HG02840 (cell line): ENCODE results near the gene NXN.
"Not testable (repeated sequence)": the region's sequence is repeated elsewhere in the genome, so short reads cannot be mapped to it uniquely, and the experiment has no call there.

Experiments used
- ATAC-seq: cut with Tn5 transposase; IDR thresholded peaks from one replicate; pipeline ENCODE4 v1.9.1; 2021; ENCODE audit warnings: mild to moderate bottlenecking, moderate library complexity, moderate number of reproducible peaks; ENCODE audit not compliant: unreplicated experiment, low FRiP score

NXN gene

DNA sequence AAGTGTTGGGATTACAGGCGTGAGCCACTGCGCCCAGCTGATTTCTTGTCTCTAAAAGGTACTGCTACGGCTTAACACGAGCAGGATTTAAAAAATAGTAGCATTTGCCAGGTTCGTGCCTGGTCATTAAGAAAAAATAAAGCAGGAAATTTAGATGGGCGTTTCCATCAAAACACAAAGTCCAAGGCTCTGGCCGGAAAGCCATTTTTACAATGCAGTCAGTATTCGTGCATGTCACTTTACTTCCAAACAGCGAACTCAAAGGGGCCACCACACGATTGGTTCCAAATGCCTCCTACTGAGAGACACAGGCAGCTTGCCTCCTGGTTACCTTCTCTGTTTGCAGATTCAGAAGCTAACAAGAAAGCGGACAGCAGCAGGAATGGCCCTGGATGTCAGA is 131.2 kb downstream of the NXN start:
- ATAC-seq = no peak

DNA sequence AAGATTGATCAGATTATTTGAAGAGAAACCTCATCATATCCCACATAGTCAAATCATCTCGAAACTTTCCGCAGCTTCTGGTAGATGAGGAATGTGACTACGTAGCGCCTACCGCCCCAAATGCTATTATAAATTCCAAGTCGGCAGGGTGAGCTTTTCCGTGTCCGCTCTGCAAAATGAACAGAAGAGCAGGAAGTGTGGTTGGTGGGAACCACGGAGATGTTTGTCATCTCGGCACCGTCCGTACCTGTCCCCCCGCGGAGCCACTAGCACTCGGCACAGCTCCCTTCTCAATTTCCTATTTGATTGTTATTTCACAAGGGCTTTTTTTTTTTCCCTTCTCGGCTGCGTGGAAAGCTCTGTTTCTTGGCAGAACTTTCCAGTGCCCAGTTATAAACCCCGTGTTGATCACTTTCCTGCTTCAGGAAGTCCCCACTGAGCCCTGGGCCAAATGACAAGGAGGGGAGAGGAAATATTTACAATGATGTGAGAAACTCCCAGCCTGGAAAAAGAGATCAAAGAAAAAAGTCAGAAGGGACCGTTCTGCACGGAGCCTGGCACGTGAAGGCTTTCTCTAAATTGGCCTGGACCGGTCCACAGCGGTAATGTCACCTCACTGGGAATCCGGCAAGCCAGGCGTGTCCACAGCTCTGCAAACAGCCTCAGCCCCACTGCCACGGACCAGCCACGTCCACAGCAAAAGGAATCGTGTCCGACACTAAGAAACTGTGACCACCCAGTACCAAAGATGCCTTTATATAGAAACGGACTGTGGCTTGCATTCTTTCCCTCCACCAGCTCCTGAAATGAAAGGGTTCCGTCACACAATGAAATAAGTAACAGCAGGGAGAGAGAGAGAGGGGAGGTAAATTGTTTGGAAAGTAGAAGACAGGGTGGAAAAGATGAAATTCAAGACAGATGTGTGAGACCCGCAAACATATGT is 132.4 kb downstream of the NXN start:
- ATAC-seq = no peak

DNA sequence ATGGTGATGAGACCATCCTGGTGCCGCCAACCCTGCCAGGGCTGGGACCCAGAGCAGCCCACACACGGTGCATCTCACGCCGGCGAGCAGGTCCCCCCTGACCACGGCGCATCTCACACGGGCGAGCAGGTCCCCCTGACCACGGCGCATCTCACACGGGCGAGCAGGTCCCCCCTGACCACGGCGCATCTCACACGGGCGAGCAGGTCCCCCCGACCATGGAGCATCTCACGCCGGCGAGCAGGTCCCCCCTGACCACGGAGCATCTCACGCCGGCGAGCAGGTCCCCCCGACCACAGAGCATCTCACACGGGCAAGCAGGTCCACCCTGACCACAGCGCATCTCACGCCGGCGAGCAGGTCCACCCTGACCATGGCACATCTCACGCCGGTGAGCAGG is 138.3 kb downstream of the NXN start:
- no peak for ATAC-seq

DNA sequence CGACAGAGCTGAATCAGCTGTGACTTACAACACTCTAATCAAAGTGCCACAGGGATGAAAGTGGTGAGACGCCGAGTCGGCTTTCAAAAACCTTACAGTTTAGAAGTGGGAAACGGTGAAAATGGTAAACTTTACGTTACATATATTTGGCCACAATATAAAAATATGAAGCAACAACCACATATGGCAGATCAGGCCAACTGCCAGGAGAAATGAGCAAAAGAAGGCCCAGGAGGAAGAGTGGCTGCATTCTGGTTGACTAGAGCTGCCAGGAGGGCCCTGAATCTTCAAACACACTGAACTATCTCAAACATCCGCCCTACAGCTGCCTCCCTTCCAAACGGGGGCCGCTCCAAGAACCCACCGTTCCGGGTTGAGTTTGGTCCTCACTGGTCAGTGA is 141.1 kb downstream of the NXN start:
- no peak for ATAC-seq

- no peak for ATAC-seq
Observed at GRCh38 chr17:836151-836550, 143.4 kb downstream of the NXN start.

GRCh38 chr17:835721-836120 is 143.9 kb downstream of the NXN start:
- ATAC-seq = not testable (repeated sequence)

GRCh38 chr17:835263-835662 is 144.3 kb downstream of the NXN start:
- ATAC-seq = no peak

- ATAC-seq = no peak
Observed at GRCh38 chr17:834136-834535, 145.4 kb downstream of the NXN start.

DNA sequence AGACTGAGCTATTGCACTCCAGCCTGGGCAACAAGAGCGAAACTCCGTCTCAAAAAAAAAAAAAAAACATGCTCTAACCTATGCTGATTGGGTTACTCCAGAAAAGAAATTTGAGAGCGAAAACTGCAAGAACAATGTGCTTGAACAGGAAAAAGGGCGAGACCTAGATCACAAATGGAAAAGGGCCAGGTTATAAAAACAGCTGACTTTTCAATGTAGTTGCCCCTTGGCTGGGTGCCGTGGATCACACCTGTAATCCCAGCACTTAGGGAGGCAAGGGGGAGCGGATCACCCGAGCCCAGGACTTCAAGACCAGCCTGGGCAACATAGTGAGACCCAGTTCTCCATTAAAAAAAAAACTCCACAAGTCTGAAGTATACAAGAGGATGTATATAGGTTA is 148.6 kb downstream of the NXN start:
- no peak for ATAC-seq

- ATAC-seq = no peak
Observed at GRCh38 chr17:830381-830780, 149.2 kb downstream of the NXN start.

GRCh38 chr17:829614-830013 is 150.0 kb downstream of the NXN start:
- ATAC-seq = not testable (repeated sequence)

DNA sequence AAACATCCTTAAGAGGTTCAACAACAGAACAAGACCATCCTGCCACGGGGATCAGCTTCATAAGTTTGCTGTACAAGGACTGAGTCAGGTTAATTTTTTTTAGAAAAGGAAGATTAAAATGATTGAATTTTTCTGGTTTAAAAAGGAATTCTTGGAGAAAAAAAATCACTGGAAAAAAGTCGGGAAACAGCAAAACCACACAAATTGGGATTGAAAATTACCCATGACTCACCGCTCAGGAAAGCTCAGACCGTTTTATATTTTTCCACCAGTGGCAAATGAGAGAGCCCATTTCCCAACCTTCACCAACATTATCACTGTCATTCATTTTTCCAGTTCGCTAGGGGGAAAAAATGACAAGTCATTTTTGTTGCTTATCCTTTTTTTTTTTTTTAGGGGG is 150.8 kb downstream of the NXN start:
- ATAC-seq = no peak

- ATAC-seq = no peak
Observed at GRCh38 chr17:826778-827177, 152.8 kb downstream of the NXN start.

DNA sequence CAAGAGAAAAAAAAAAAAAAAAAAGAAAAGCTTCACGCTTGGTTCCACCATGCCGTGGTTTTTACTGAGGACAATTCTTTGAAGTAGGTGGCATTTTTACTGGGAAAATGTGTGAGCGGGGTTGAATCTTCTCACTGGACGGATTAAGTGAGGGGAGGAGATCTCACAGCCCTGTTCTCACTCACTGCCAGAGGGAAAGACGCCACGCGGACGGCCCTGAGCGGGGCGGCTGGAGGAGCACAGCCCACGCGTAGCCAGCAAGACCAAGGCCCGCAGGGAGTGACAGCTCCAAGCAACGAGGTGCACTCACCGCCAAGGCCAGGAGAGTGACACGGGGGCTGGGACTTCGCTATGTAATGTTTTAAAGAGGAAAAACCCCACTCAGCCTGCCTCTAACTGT is 154.4 kb downstream of the NXN start:
- no peak for ATAC-seq

GRCh38 chr17:824378-824777 is 155.2 kb downstream of the NXN start:
- no peak for ATAC-seq

DNA sequence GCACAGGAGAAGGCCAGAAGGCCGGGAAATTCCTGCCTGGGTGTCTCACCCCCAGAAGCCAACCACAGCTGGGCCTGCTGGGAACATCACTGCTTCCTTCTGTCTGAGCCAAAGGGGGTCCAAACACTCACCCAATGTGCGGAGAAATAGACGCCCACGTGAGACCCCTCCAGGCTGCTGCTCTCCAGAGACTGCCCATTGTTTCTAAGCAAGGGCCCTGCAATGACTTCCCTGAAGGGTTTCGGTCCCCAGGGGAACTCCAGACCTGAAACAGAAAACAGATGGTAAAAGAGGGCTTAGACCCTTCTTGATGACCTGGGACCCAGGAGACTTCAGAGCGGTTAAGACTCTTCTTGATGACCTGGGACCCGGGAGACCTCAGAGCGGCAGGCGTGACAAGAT is 156.1 kb downstream of the NXN start:
- no peak for ATAC-seq

- no peak for ATAC-seq
Observed at GRCh38 chr17:819251-819650, 160.3 kb downstream of the NXN start.

- ATAC-seq = no peak
Observed at GRCh38 chr17:814371-814770, 165.2 kb downstream of the NXN start.

GRCh38 chr17:812638-813204 is 166.9 kb downstream of the NXN start:
- no peak for ATAC-seq

DNA sequence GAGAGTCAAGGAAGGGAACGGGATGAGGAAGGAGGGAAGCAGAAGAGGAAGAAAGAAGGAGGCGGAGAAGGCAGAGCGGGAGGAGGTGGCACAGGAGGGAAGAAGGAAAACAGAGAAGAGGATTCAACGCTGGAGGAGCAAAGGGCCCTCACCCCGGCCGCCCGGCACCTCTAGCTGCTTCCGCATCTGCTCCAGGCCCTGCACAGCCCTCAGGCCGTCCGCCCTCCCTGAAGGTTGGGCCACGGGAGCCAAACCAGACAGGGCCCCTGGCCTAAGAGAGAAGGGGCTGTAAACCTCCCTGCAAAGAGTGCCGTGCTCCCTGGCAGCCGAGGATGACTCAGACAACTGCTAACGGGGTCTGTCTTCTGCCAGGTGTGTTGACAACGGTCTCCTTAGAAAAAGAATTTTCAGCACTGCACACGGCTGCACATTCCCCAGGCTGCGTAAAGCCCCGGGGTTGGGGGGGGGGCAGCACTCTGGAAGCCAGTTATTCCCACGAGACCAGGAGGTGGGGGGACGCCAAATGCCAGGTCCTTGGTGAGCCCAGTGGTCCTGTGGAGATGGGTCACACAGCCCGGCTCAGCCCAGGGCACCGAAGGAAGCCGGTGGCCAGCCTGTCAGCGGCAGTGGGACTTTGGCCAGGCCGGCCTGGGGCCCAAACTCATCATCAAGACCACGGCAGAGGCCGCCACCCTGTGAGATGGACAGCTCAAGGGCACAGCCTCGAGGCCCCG is 168.4 kb downstream of the NXN start:
- no peak for ATAC-seq

DNA sequence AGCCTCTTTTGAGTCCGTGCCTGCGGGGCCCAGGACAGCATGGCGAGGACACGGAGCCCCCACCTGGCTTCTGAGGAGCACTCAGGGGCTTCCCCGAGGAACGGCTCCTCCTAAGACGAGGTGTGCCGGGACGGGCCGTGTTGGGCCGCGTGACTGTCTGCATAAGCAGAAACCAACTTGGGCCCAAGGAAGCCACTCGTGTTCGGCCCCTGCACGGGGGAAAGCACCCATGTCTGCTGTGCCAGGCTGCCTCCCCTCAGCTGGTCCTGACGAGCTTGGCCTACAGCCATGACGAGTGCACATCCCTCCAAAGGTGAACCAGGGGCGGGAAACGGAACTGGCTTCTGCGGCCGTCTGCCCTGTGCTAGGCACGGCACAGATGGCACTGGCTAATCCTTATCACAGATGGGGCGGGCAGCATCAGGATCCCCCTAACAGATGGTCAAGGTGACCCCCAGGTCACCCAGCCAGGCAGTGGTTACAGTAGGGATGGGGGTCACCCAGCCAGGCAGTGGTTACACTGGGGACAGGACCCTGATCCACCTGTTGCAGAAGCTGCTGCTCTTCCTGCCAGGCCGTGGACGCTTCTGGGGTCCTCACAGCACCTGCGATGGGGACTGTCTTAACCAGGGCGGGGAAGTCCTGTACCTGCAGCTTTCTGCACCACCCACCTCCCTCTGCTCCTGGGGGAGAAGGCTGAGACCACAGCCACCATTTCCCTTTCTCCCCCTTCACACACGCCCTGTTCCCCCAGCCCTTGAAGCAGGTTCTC is 171.9 kb downstream of the NXN start:
- ATAC-seq = no peak
